PFSK-1 (cell line): ENCODE data around the gene IL1RN.

Source experiments
- FOXP2 ChIP-seq: optimal IDR thresholded peaks from 2 replicates; pipeline ENCODE3; 2011; ENCODE audit warnings: borderline replicate concordance, control low read depth, inconsistent platforms; ENCODE audit not compliant: insufficient read depth; ENCODE audit errors: extremely low read length, extremely low read depth
- POLR2AphosphoS5 ChIP-seq: IDR thresholded peaks from 2 replicates; pipeline ENCODE4 v1.6.1; 2012; ENCODE audit warnings: low read depth, mild to moderate bottlenecking, control low read depth, low read length, moderate library complexity
- REST ChIP-seq, 2 experiments: IDR thresholded peaks; 2 replicates each; pipeline versions ENCODE4 v1.6.1 to v1.8.0; 2011 to 2012; ENCODE audit warnings: low read depth in 2 of 2, low read length in 2 of 2, control low read depth in 1 of 2, inconsistent platforms in 1 of 2, mild to moderate bottlenecking in 1 of 2, moderate library complexity in 1 of 2; ENCODE audit not compliant: insufficient read depth in 1 of 2
- SIN3A ChIP-seq: IDR thresholded peaks from 2 replicates; pipeline ENCODE4 v1.6.1; 2012; ENCODE audit warnings: mild to moderate bottlenecking, low read length, moderate library complexity, borderline replicate concordance; ENCODE audit not compliant: insufficient read depth
- TAF1 ChIP-seq: IDR thresholded peaks from 2 replicates; pipeline ENCODE4 v1.6.1; 2012; ENCODE audit warnings: low read length, control low read depth, borderline replicate concordance; ENCODE audit not compliant: insufficient read depth

GRCh38 chr2:113162869-113163268 lies 35.5 kb downstream of the IL1RN start:
- TF ChIP-seq TAF1 (no peak), POLR2AphosphoS5 (no peak), SIN3A (no peak), REST (IDR thresholded peaks at IDR 0.05; ENCODE audit: insufficient read depth in 1 of 2, low read depth in 2 of 2, low read length in 2 of 2) (no peak), FOXP2 (no peak)
